ENCODE data around the gene KNOP1. TPM values are rescaled to one million over a fixed set of nuclear protein-coding genes. Genes with fewer than 3 reads are reported as not detected.
A peak's percentile ranks its signal among the peaks of the same experiment; 100 is the strongest.

The KNOP1 gene
- total and polyA plus RNA-seq, 2 of the 4 experiments (the other 2 are of a cell fraction), result 7.0 to 8.4 TPM

DNA sequence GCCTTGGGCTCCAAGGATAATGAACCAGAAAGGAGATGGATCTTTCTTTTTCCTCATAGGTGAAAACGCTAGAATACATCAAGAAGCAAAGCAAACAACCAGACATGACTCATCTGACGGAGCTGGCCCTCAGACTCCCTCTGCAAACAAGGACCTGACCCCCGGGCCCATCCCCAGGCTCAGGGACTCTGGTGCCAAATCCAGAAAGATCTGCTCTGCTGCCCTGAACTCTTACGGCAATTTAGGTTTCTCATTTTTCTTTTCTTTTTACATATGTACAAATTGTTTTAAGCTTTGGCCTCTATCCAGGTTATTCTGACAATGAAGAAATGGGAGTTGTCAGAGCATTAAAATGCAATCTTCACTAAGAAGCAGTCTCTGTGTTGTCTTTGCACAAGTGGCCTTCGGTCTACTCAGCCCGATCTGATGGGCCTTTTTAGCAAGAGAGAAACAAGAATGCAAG is 17.7 kb downstream of the KNOP1 start:
- Histone ChIP-seq H2AK5ac (ENCODE audit: low read depth, low read length) (no peak overlapping the region), H3K4me2 (ENCODE audit: low read depth, low read length) (no peak overlapping the region), H3K9me3 (ENCODE audit: control insufficient read depth, insufficient read depth, low read length) (no peaks in the 10 kb centered on the region), H3K14ac (replicated peaks; ENCODE audit: low read depth, low read length) (no peak overlapping the region), H3K9ac (ENCODE audit: low read depth, low read length) (no peak overlapping the region), H3K27ac (ENCODE audit: insufficient read depth, low read length) (no peak overlapping the region), H2BK15ac (ENCODE audit: low read depth, low read length) (no peak overlapping the region), H4K91ac (ENCODE audit: insufficient read depth, low read depth, low read length) (no peak overlapping the region), H2BK120ac (ENCODE audit: low read depth, low read length) (0 out of 2 replicates have a peak overlapping the region, but pooled peaks have one; percentile 7), H3K27me3 (ENCODE audit: control insufficient read depth, insufficient read depth, low read length) (no peaks in the 10 kb centered on the region), H3K4ac (ENCODE audit: low read depth, low read length) (no peak overlapping the region), H2BK20ac (ENCODE audit: low read depth, low read length) (no peak overlapping the region), H3K56ac (ENCODE audit: extremely low read depth, insufficient read depth, low read length) (no peak overlapping the region), H3K18ac (ENCODE audit: low read depth, low read length) (no peak overlapping the region; the same call in 1 of the 2 replicates), H3K9me1 (ENCODE audit: insufficient read depth, low read length) (peaks cover 30% of the 10 kb centered on the region), H4K20me1 (ENCODE audit: insufficient read depth, low read length) (no peaks in the 10 kb centered on the region), H3K4me1 (ENCODE audit: control insufficient read depth, insufficient read depth, low read length) (peaks cover 24% of the 10 kb centered on the region), H2AK9ac (replicated peaks; ENCODE audit: low read depth, low read length, poor library complexity) (no peak overlapping the region), H3K36me3 (ENCODE audit: control insufficient read depth, insufficient read depth, low read length) (peaks cover 46% of the 10 kb centered on the region), H2BK5ac (ENCODE audit: low read depth, low read length, poor library complexity, severe bottlenecking) (no peak overlapping the region), H3K23ac (ENCODE audit: low read depth, low read length) (no peak overlapping the region), H4K8ac (ENCODE audit: low read depth in 2 of 2, low read length in 2 of 2) (no peak overlapping the region), H3K4me3 (ENCODE audit: insufficient read depth, low read depth, low read length) (no peak overlapping the region), H3K79me1 (ENCODE audit: low read depth in 1 of 2, low read length in 2 of 2) (peaks cover 27 to 56% of the 10 kb centered on the region in 2 experiments), H4K5ac (ENCODE audit: low read depth, low read length) (no peak overlapping the region), H2AFZ (replicated peaks; ENCODE audit: low read length, poor library complexity) (no peak overlapping the region)
- ChIA-PET POLR2A (ENCODE audit: unreplicated experiment) (no interaction called here), CTCF (interaction anchor here (0.6 kb wide), 1 partner anchor 291 kb away, joined by 3 read pairs; no protein-coding TSS in a partner anchor)
- WGBS, 2 experiments (ENCODE audit: extremely low coverage in 2 of 2, insufficient read length in 1 of 2), result no CpG with 5 or more reads among the region's 6 CpGs
- ATAC-seq (ENCODE audit: low read depth) (peak; percentile 60), DNase-seq (peak; percentile 70)
- in situ Hi-C loops (cut with MboI; ENCODE audit: low sequenced_read_pairs) (loop anchor here (25.0 kb wide), 1 partner anchor 588 kb away; the partner anchor contains the start of gene ITPRIPL2), intact Hi-C loops (cut with micrococcal nuclease) (loop anchor here (5.0 kb wide), 2 partner anchors 143 to 187 kb away; partner anchors contain the start of gene VPS35L), dilution Hi-C loops (cut with HindIII; ENCODE audit: low sequenced_read_pairs, unreplicated experiment) (no loop called here)
- TF ChIP-seq RFX5 (IDR thresholded peaks at IDR 0.05; ENCODE audit: low read depth, low read length) (no peak), FOS (IDR thresholded peaks at IDR 0.05; ENCODE audit: low read depth, low read length) (peak; percentile 56; the same call in 1 of the 2 replicates)
- BruUV-seq (replicated peaks), result no TSS peak
